Neural cell (in vitro differentiated cells): ENCODE data around the gene IL4I1. TPM values are rescaled to one million over a fixed set of nuclear protein-coding genes. Genes with fewer than 3 reads are reported as not detected.

Source experiments
- H2AFZ ChIP-seq: fragments of 200-600, 300-800 bp; sonication (generic), shearing (Covaris generic); 2 replicates; pipeline ENCODE4 v1.6.0; 2014; ENCODE audit warnings: low read depth, mild to moderate bottlenecking, antibody characterized with exemption, low read length, moderate library complexity
- H3F3A ChIP-seq: fragments of 200-600 bp; shearing (Covaris generic); 2 replicates; pipeline ENCODE4 v1.6.1; 2016; ENCODE audit warnings: mild to moderate bottlenecking, moderate library complexity, mixed read lengths, antibody characterized with exemption, low read length; ENCODE audit not compliant: insufficient read depth, poor library complexity, severe bottlenecking
- H3K27ac ChIP-seq: fragments of 200-600, 300-800 bp; sonication (generic), shearing (Covaris generic); 2 replicates; pipeline ENCODE4 v1.5.1; 2014; ENCODE audit warnings: mild to moderate bottlenecking, low read length, moderate library complexity
- H3K27me3 ChIP-seq: fragments of 300-800, 200-600 bp; sonication (generic), shearing (Covaris generic); 2 replicates; pipeline ENCODE4 v1.6.0; 2014; ENCODE audit warnings: mild to moderate bottlenecking, low read depth, low read length, moderate library complexity; ENCODE audit not compliant: insufficient read depth
- H3K36me3 ChIP-seq: fragments of 300-800, 200-600 bp; sonication (generic), shearing (Covaris generic); 2 replicates; pipeline ENCODE4 v1.5.1; 2014; ENCODE audit warnings: mild to moderate bottlenecking, antibody characterized with exemption, low read length, moderate library complexity; ENCODE audit not compliant: insufficient read depth
- H3K4me2 ChIP-seq: fragments of 300-800, 200-600 bp; sonication (generic), shearing (Covaris generic); 2 replicates; pipeline ENCODE4 v1.6.0; 2014; ENCODE audit warnings: mild to moderate bottlenecking, low read length
- H3K4me3 ChIP-seq: fragments of 300-800, 200-600 bp; sonication (generic), shearing (Covaris generic); 2 replicates; pipeline ENCODE4 v1.5.1; 2014; ENCODE audit warnings: mild to moderate bottlenecking, low read length, moderate library complexity
- H3K79me2 ChIP-seq: fragments of 200-600 bp; shearing (Covaris generic); replicated peaks from 2 replicates; pipeline ENCODE4 v1.6.0; 2014; ENCODE audit warnings: mild to moderate bottlenecking, low read length, moderate library complexity; ENCODE audit not compliant: insufficient read depth
- H3K9ac ChIP-seq: fragments of 300-800, 200-600 bp; sonication (generic), shearing (Covaris generic); 2 replicates; pipeline ENCODE4 v1.6.1; 2016; ENCODE audit warnings: mild to moderate bottlenecking, low read length, mixed read lengths
- H3K9me2 ChIP-seq: fragments of 200-600 bp; shearing (Covaris generic); 2 replicates; pipeline ENCODE4 v1.6.1; 2016; ENCODE audit warnings: mild to moderate bottlenecking, low read length, mixed read lengths; ENCODE audit not compliant: insufficient read depth
- H3K9me3 ChIP-seq: fragments of 200-600, 300-800 bp; sonication (generic), shearing (Covaris generic); 2 replicates; pipeline ENCODE4 v1.6.1; 2016; ENCODE audit warnings: mild to moderate bottlenecking, mixed run types, low read length, moderate library complexity, mixed read lengths
- H4K20me1 ChIP-seq: fragments of 200-600 bp; shearing (Covaris generic); 2 replicates; pipeline ENCODE4 v1.6.1; 2016; ENCODE audit warnings: mild to moderate bottlenecking, mixed run types; ENCODE audit not compliant: insufficient read depth
- EP300 ChIP-seq: fragments of 450-650 bp; conservative IDR thresholded peaks from 2 replicates; pipeline ENCODE4 v1.6.1; 2014; ENCODE audit warnings: antibody characterized with exemption, mild to moderate bottlenecking, moderate library complexity; ENCODE audit not compliant: poor library complexity, severe bottlenecking
- EZH2 ChIP-seq: fragments of 200-600, 300-800 bp; shearing (Covaris generic), sonication (generic); IDR thresholded peaks from 2 replicates; pipeline ENCODE4 v1.6.1; 2014; ENCODE audit warnings: antibody characterized with exemption, low read length, borderline replicate concordance, mild to moderate bottlenecking; ENCODE audit not compliant: insufficient read depth, poor library complexity, severe bottlenecking
- MXI1 ChIP-seq: fragments of 450-650 bp; conservative IDR thresholded peaks from 2 replicates; pipeline ENCODE4 v1.6.1; 2014; ENCODE audit warnings: antibody characterized with exemption, mild to moderate bottlenecking; ENCODE audit not compliant: poor library complexity, severe bottlenecking
- POLR2AphosphoS5 ChIP-seq: IDR thresholded peaks from 2 replicates; pipeline ENCODE4 v1.6.1; 2012
- RAD21 ChIP-seq: fragments of 450-650 bp; conservative IDR thresholded peaks from 2 replicates; pipeline ENCODE4 v1.6.1; 2014; ENCODE audit warnings: antibody characterized with exemption, mild to moderate bottlenecking, moderate library complexity
- REST ChIP-seq: IDR thresholded peaks from 2 replicates; pipeline ENCODE4 v1.6.1; 2012; ENCODE audit warnings: borderline replicate concordance
- SMC3 ChIP-seq: fragments of 450-650 bp; conservative IDR thresholded peaks from 2 replicates; pipeline ENCODE4 v1.6.1; 2014; ENCODE audit warnings: antibody characterized with exemption, mild to moderate bottlenecking, moderate library complexity; ENCODE audit not compliant: poor library complexity
- TAF1 ChIP-seq: IDR thresholded peaks from 2 replicates; pipeline ENCODE4 v1.6.1; 2012; ENCODE audit warnings: low read depth
- polyA plus RNA-seq: library from polyadenylated mRNA; depleted of rRNA; stranded (reverse); fragments of >200 nt; gene quantifications from 2 replicates; pipeline ENCODE4 v1.2.3, GENCODE V29; 2014
- TF ChIP-seq, protein P1 (sequence below): fragments of 450-650 bp; IDR thresholded peaks from 2 replicates; pipeline ENCODE4 v1.5.1; 2014; ENCODE audit warnings: antibody characterized with exemption, mild to moderate bottlenecking, moderate library complexity; ENCODE audit not compliant: poor library complexity, severe bottlenecking

IL4I1 gene
- polyA plus RNA-seq, 1 donor from 2014 or later = not detected

GRCh38 chr19:49881672-49882394, 14.9 kb downstream of the IL4I1 start:
- Histone ChIP-seq H3K4me3 (no peak overlapping the region), H4K20me1 (no peaks in the 10 kb centered on the region), H3K4me2 (no peak overlapping the region), H3K79me2 (no peaks in the 10 kb centered on the region), H2AFZ (no peak overlapping the region), H3K36me3 (peaks cover 9% of the 10 kb centered on the region), H3K9me2 (no peaks in the 10 kb centered on the region), H3K27ac (no peak overlapping the region), H3K9ac (no peak overlapping the region), H3F3A (no peaks in the 10 kb centered on the region), H3K9me3 (peaks cover 6% of the 10 kb centered on the region), H3K27me3 (no peaks in the 10 kb centered on the region)
- TF ChIP-seq POLR2AphosphoS5 (no peak), MXI1 (no peak), TAF1 (no peak), SMC3 (no peak), REST (no peak), EP300 (no peak), RAD21 (no peak), EZH2 (no peak)
- TF ChIP-seq, protein P1, sequence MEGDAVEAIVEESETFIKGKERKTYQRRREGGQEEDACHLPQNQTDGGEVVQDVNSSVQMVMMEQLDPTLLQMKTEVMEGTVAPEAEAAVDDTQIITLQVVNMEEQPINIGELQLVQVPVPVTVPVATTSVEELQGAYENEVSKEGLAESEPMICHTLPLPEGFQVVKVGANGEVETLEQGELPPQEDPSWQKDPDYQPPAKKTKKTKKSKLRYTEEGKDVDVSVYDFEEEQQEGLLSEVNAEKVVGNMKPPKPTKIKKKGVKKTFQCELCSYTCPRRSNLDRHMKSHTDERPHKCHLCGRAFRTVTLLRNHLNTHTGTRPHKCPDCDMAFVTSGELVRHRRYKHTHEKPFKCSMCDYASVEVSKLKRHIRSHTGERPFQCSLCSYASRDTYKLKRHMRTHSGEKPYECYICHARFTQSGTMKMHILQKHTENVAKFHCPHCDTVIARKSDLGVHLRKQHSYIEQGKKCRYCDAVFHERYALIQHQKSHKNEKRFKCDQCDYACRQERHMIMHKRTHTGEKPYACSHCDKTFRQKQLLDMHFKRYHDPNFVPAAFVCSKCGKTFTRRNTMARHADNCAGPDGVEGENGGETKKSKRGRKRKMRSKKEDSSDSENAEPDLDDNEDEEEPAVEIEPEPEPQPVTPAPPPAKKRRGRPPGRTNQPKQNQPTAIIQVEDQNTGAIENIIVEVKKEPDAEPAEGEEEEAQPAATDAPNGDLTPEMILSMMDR = no peak

DNA sequence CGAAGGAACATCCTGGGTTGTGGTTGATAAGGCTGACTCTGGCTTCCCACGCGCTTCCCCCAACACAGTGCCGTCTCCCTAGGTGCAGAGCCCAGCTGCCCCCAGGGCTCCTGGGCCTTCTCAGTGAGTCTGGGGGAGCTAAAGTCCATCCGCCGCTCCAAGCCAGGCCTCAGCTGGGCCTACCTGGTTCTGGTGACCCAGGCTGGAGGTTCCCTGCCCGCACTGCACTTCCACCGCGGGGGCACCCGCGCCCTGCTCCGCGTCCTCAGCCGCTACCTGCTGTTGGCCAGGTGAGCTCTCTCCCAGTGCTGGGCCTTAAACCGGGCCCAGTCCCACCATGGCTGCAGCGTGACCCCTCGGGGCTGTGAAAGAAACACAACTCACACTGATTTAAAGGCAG, 15.5 kb downstream of the IL4I1 start:
- Histone ChIP-seq H3K27me3 (no peaks in the 10 kb centered on the region), H3K79me2 (no peaks in the 10 kb centered on the region), H3K9ac (no peak overlapping the region), H2AFZ (no peak overlapping the region), H3K9me2 (no peaks in the 10 kb centered on the region), H3K36me3 (peaks cover 9% of the 10 kb centered on the region), H3K4me3 (no peak overlapping the region), H3K27ac (no peak overlapping the region), H3K9me3 (peaks cover 6% of the 10 kb centered on the region), H3F3A (no peaks in the 10 kb centered on the region), H3K4me2 (no peak overlapping the region), H4K20me1 (no peaks in the 10 kb centered on the region)
- TF ChIP-seq EP300 (no peak), SMC3 (no peak), REST (no peak), TAF1 (no peak), EZH2 (no peak), MXI1 (no peak), POLR2AphosphoS5 (no peak), RAD21 (no peak)
- TF ChIP-seq, protein P1 = no peak
